OCI-LY7 (cell line): Measurements from ENCODE around the gene RNF144B. TPM values are rescaled to one million over a fixed set of nuclear protein-coding genes. Genes with fewer than 3 reads are reported as not detected.

Experiments used
- BruUV-seq: library from RNA; stranded (reverse); fragments of 400-500 nt; replicated peaks from 2 replicates; lab custom pipeline; 2021; lab: Mats Ljungman, UMichigan
- CTCF ChIA-PET: fragments of 300-600 bp; sonication (Branson Sonifier 250); formaldehyde crosslinking; loops from one replicate; lab custom pipeline; 2022; ENCODE audit warnings: antibody characterized with exemption; ENCODE audit not compliant: unreplicated experiment; lab: Charles Lee
- POLR2A ChIA-PET: fragments of 300-600 bp; sonication (Branson Sonifier 250); formaldehyde crosslinking; loops from one replicate; lab custom pipeline; 2022; ENCODE audit warnings: antibody characterized with exemption; lab: Charles Lee
- DNase-seq: peaks from one replicate; pipeline ENCODE4 v3.0.0-alpha.2; 2015; ENCODE audit warnings: low spot score
- H2AFZ ChIP-seq: fragments of 200-600 bp; sonication (generic), shearing (Covaris generic); 2 replicates; pipeline ENCODE4 v1.6.1; 2014; ENCODE audit warnings: mild to moderate bottlenecking, antibody characterized with exemption, low read length, moderate library complexity
- H3K27ac ChIP-seq: fragments of 200-600 bp; sonication (generic); 2 replicates; pipeline ENCODE4 v1.5.1; 2014; ENCODE audit warnings: mixed run types, low read depth, mild to moderate bottlenecking, moderate library complexity, low read length, inconsistent platforms; ENCODE audit not compliant: poor library complexity, severe bottlenecking
- H3K36me3 ChIP-seq: fragments of 200-600 bp; sonication (generic); 2 replicates; pipeline ENCODE4 v1.6.1; 2014; ENCODE audit warnings: mild to moderate bottlenecking, antibody characterized with exemption, low read length, moderate library complexity, mixed read lengths; ENCODE audit not compliant: insufficient read depth
- H3K4me1 ChIP-seq: fragments of 200-600 bp; sonication (generic); 2 replicates; pipeline ENCODE4 v1.5.1; 2014; ENCODE audit warnings: mild to moderate bottlenecking, low read length; ENCODE audit not compliant: insufficient read depth, poor library complexity, severe bottlenecking
- H3K4me2 ChIP-seq: fragments of 200-600 bp; sonication (generic); 2 replicates; pipeline ENCODE4 v1.6.1; 2014; ENCODE audit warnings: mild to moderate bottlenecking, low read length
- H3K4me3 ChIP-seq: fragments of 200-600 bp; sonication (generic); 2 replicates; pipeline ENCODE4 v1.5.1; 2014; ENCODE audit warnings: mild to moderate bottlenecking, low read depth, low read length; ENCODE audit not compliant: poor library complexity, severe bottlenecking
- H3K79me2 ChIP-seq: fragments of 200-600 bp; sonication (generic); 2 replicates; pipeline ENCODE4 v1.6.1; 2016; ENCODE audit warnings: low read depth, mild to moderate bottlenecking, low read length, moderate library complexity, mixed read lengths; ENCODE audit not compliant: insufficient read depth
- H3K9me2 ChIP-seq: fragments of 200-600 bp; sonication (generic); 2 replicates; pipeline ENCODE4 v1.6.1; 2016; ENCODE audit warnings: mild to moderate bottlenecking, low read length, mixed read lengths; ENCODE audit not compliant: insufficient read depth
- H3K9me3 ChIP-seq: fragments of 200-600 bp; sonication (generic); 2 replicates; pipeline ENCODE4 v1.6.1; 2014; ENCODE audit warnings: mild to moderate bottlenecking, mixed run types, low read length, mixed read lengths
- H4K20me1 ChIP-seq: fragments of 200-600 bp; sonication (generic); 2 replicates; pipeline ENCODE4 v1.6.1; 2014; ENCODE audit warnings: mild to moderate bottlenecking, antibody characterized with exemption, low read length, moderate library complexity, mixed read lengths; ENCODE audit not compliant: insufficient read depth
- CTCF ChIP-seq: fragments of 200-600 bp; sonication (generic); conservative IDR thresholded peaks from 2 replicates; pipeline ENCODE4 v1.5.1; 2014; ENCODE audit warnings: mild to moderate bottlenecking, antibody characterized with exemption, low read length, moderate library complexity, mixed read lengths
- EZH2phosphoT487 ChIP-seq: fragments of 200-600 bp; sonication (generic); IDR thresholded peaks from 2 replicates; pipeline ENCODE4 v1.6.1; 2018; ENCODE audit warnings: low read depth, borderline replicate concordance, mild to moderate bottlenecking, mixed run types, antibody characterized with exemption, low read length, moderate library complexity, mixed read lengths
- intact Hi-C: fragments of 100-400 bp; cut with micrococcal nuclease; formaldehyde crosslinking; loops from one replicate; pipeline ENCODE4 v1.10.0; 2022; ENCODE audit not compliant: unreplicated experiment
- total RNA-seq, 2 experiments: library from RNA; depleted of rRNA in 1 of 2; stranded (reverse); fragments of >200 nt in 1 of 2; shearing (Covaris generic) in 1 of 2; gene quantifications; 2 replicates each; pipeline ENCODE4 v1.2.3, GENCODE V29; 2014 to 2022

The RNF144B gene
- total RNA-seq, 2 experiments from 2014 or later, result 83.4 to 151 TPM

- no peaks in the 10 kb centered on the region for H4K20me1 ChIP-seq
- intact Hi-C loops, result no loop called here
- TF ChIP-seq EZH2phosphoT487 (no peak), CTCF (no peak)
- POLR2A ChIA-PET, result interaction anchor here (0.6 to 2.8 kb wide), 10 partner anchors 8 to 49 kb away, joined by 3 to 14 read pairs (median 4); no protein-coding TSS in a partner anchor
- peaks cover 9% of the 10 kb centered on the region for H3K36me3 ChIP-seq
- no peak overlapping the region for H2AFZ ChIP-seq
- no peak overlapping the region for H3K4me3 ChIP-seq
- no peak overlapping the region for H3K27ac ChIP-seq
- CTCF ChIA-PET, result no interaction called here
- no TSS peak for BruUV-seq
- peaks cover 8% of the 10 kb centered on the region; the same call in 1 of the 2 replicates for H3K9me3 ChIP-seq
- no peak for DNase-seq
- H3K4me1 ChIP-seq, result peaks cover 50% of the 10 kb centered on the region
- no peak overlapping the region for H3K4me2 ChIP-seq
- no peaks in the 10 kb centered on the region for H3K79me2 ChIP-seq
- no peaks in the 10 kb centered on the region for H3K9me2 ChIP-seq
Measured at GRCh38 chr6:18350271-18350670, 36.9 kb upstream of the RNF144B start.

- Histone ChIP-seq H3K27ac (no peak overlapping the region), H3K9me3 (peaks cover 8% of the 10 kb centered on the region; the same call in 1 of the 2 replicates), H3K4me2 (peak overlapping the region; percentile 1; the same call in 1 of the 2 replicates), H2AFZ (peak overlapping the region; percentile 36; the same call in 1 of the 2 replicates), H4K20me1 (no peaks in the 10 kb centered on the region), H3K9me2 (no peaks in the 10 kb centered on the region), H3K79me2 (no peaks in the 10 kb centered on the region), H3K36me3 (peaks cover 9% of the 10 kb centered on the region), H3K4me1 (peaks cover 46% of the 10 kb centered on the region), H3K4me3 (no peak overlapping the region)
- intact Hi-C loops, result no loop called here
- no TSS peak for BruUV-seq
- DNase-seq, result no peak
- CTCF ChIA-PET, result no interaction called here
- TF ChIP-seq EZH2phosphoT487 (no peak), CTCF (no peak)
- POLR2A ChIA-PET, result interaction anchor here (0.6 to 2.8 kb wide), 8 partner anchors 8 to 44 kb away, joined by 3 to 14 read pairs (median 6); partner anchors contain the start of gene RNF144B
Measured at GRCh38 chr6:18350712-18351111, 36.4 kb upstream of the RNF144B start.

GRCh38 chr6:18352001-18352400 lies 35.1 kb upstream of the RNF144B start:
- Histone ChIP-seq H3K4me2 (no peak overlapping the region), H3K9me3 (peaks cover 8% of the 10 kb centered on the region; the same call in 1 of the 2 replicates), H3K27ac (no peak overlapping the region), H3K4me3 (no peak overlapping the region), H3K4me1 (peaks cover 35% of the 10 kb centered on the region), H3K79me2 (no peaks in the 10 kb centered on the region), H3K36me3 (peaks cover 9% of the 10 kb centered on the region), H3K9me2 (no peaks in the 10 kb centered on the region), H2AFZ (no peak overlapping the region; the same call in 1 of the 2 replicates), H4K20me1 (no peaks in the 10 kb centered on the region)
- intact Hi-C loops, result no loop called here
- TF ChIP-seq EZH2phosphoT487, result no peak
- no peak for TF ChIP-seq CTCF
- CTCF ChIA-PET, result interaction anchor here (1.6 kb wide), 1 partner anchor 9 kb away, joined by 5 read pairs; no protein-coding TSS in a partner anchor
- POLR2A ChIA-PET, result interaction anchor here (0.8 to 2.0 kb wide), 7 partner anchors 8 to 35 kb away, joined by 3 to 9 read pairs (median 3); partner anchors contain the start of gene RNF144B
- no peak for DNase-seq
- BruUV-seq, result no TSS peak
